Gastroesophageal sphincter (tissue), 3 donors: ENCODE results near the gene SP140.

Source experiments
- POLR2A ChIP-seq, 2 donors: fragments of 450-650 bp; IDR thresholded peaks; one replicate each; pipeline ENCODE4 v1.6.1; 2017; ENCODE audit warnings: antibody characterized with exemption in 2 of 2, mild to moderate bottlenecking in 2 of 2, moderate library complexity in 1 of 2
- POLR2AphosphoS5 ChIP-seq: sonication (generic); formaldehyde crosslinking; IDR thresholded peaks from one replicate; pipeline ENCODE4 v1.6.1; 2017; ENCODE audit warnings: antibody characterized with exemption
- TF ChIP-seq, protein P1 (sequence below), 4 experiments: fragments of 200-600 bp in 2 of 4; fragments of 450-650 bp in 2 of 4; sonication (generic) in 1 of 4; IDR thresholded peaks; one replicate each; pipeline ENCODE4 v1.5.1; 2017 to 2019; ENCODE audit warnings: antibody characterized with exemption in 4 of 4, mild to moderate bottlenecking in 2 of 4, moderate library complexity in 2 of 4

GRCh38 chr2:230335864-230336506, 110.4 kb downstream of the SP140 start:
- TF ChIP-seq POLR2A (IDR thresholded peaks at IDR 0.05) (no peak), POLR2AphosphoS5 (no peak)
- TF ChIP-seq, protein P1, sequence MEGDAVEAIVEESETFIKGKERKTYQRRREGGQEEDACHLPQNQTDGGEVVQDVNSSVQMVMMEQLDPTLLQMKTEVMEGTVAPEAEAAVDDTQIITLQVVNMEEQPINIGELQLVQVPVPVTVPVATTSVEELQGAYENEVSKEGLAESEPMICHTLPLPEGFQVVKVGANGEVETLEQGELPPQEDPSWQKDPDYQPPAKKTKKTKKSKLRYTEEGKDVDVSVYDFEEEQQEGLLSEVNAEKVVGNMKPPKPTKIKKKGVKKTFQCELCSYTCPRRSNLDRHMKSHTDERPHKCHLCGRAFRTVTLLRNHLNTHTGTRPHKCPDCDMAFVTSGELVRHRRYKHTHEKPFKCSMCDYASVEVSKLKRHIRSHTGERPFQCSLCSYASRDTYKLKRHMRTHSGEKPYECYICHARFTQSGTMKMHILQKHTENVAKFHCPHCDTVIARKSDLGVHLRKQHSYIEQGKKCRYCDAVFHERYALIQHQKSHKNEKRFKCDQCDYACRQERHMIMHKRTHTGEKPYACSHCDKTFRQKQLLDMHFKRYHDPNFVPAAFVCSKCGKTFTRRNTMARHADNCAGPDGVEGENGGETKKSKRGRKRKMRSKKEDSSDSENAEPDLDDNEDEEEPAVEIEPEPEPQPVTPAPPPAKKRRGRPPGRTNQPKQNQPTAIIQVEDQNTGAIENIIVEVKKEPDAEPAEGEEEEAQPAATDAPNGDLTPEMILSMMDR (IDR thresholded peaks at IDR 0.05), result no peak
